ENCODE data around the gene SOS1. TPM values are rescaled to one million over a fixed set of nuclear protein-coding genes. Genes with fewer than 3 reads are reported as not detected.
"Not testable (repeated sequence)": the region's sequence is repeated elsewhere in the genome, so short reads cannot be mapped to it uniquely, and the experiment has no call there.

The SOS1 gene
- polyA plus RNA-seq, 1 donor, result 65.1 TPM

DNA sequence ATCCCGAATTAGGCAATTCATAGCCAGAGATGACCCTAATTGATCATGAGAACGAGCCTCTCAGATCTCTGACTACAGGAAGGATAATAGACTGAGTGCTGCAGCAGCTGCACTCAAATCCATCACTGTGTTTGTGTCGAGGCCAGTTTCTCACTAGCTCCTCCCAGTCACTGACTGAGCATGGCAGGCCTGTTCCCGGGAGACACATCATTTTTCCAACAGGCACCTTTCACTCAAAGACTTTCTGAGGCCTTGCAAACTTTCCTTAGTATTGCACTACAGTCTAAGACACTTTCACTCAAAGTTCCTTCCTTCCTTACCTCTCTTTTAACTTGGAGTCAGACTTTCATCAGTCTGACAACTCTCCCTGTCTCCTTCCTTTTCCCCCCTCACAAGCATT is 13.7 kb downstream of the SOS1 start:
- DNase-seq, result no peak

DNA sequence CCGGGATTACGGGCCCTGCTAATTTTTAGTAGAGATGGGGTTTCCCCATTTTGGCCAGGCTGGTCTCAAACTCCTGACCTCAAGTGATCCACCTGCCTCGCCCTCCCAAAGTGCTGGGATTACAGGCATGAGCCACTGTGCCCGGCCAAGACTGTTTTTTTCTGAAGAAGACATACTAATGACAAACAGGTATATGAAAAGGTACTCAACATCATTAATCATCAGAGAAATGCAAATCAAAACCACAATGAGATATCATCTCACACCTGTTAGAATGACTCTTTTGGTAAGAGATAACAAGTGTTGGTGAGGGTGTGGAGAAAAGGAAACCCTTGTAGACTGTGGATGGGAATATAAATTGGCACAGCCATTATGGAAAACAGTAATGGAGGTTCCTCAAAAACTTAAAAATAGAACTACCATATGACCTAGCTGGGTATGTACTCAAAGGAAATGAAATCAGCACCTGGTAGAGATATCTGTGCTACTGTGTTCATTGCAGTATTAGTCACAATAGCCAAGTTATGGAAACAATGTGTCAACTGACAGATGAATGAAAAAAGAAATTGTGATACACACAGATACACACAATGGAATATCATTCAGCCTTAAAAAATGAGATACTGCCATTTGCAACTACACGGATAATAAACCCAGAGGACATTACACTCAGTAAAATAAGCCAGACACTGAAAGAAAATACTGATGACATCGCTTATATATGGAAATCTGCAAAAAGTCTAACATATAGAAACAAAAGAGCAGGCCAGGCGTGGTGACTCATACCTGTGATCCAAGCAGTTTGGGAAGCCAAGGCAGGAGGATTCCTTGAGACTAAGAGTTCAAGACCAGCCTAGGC is 20.8 kb downstream of the SOS1 start:
- DNase-seq, result no peak

DNA sequence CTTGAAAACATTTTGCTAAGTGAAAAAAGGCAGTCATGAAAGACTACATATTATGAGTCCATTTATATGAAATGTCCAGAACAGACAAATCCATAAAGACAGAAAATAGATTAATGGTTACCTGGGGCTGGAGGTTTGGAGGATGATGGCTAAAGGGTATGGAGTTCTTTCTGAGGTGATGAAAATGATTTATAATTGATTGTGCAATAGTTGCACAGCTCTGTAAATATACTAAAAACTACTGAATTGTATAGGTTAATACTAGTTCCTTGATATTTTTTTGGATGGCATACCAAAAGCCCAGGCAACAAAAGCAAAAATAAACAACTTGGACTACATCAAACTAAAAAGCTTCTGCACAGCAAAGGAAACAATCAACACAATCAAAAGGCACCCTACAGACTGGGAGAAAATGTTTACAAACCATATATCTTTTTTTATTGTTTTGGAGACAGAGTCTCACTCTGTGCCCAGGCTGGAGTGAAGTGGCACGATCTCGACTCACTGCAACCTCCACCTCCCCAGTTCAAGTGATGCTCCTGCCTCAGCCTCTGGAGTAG is 21.5 kb downstream of the SOS1 start:
- DNase-seq, result no peak

DNA sequence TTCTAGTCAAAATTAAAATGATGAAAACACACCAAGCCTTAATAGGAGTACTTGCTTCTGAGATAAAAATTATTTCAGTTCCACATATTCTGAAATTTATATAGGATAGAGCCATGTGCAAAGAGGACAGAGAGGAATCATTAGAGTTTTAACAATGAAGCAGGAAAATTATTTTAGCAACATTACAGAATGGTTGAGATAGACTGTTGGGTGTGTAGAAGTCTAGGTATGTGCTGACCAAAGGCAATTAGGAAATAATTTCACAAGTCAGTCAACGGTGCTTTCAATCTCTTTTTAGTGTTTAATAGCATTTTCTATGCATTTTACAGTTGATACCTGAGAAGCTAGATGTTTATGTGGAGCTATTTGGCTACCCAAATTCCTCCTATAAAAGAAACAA is 25.2 kb downstream of the SOS1 start:
- DNase-seq, result no peak

DNA sequence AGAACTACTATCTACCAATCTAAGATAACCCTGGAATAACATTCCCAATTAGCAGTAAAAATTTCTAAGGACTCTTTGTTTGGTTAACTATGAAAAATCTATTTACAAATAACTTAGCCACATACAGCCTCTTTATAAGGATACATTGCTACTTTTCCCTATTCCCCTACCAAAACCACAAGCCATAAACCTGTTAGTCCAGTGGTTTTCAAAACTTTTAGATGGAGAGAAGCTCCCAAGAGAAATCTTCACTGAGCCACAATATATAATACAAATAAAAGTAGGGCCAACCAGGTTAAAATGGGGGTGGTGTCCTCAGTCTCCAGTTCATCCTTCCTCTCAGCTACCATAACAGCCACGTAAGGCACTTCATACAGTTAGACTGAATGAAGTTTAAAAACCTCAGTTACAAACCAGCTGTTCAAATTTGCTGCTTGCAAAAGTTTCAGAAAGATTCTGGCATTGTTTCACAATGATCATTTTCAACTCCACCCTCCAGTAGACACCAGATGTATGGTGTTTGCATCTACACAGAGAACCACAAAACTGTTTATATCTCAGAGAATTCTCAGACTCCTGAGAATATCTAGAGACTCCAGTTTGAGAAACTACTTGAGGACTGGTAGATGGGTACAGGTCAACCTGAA is 26.0 kb downstream of the SOS1 start:
- no peak for DNase-seq

DNA sequence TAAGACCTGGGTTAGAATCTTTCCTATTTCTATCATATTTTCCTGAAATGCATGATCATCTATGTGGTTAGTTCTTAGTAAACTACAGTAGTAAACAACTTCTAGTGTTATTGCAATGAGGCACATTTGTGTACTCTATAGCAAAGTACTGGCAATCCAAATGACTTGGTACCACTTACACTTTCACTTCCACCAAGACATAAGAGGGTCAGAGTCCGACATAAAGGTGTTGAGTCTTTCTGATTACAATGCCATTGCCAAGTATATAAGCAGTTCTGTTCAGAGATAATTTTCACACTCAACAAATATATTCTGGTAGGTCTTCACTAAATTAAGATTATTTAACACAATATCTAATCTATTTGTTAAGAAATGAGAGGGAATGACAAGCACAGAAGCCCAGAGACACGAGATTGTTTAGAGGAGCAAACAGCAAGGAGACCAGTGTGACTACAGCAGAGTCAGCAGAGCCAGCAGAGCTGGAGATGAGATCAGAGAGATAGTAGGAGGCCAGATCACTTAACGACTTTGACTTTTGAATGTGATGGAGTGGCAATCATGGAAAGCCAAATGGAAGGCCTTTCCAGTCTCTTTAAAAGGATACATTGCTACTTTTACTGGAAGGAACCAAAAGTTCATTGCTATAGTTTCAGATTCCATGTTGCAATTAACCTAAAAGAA is 27.5 kb downstream of the SOS1 start:
- no peak for DNase-seq

DNA sequence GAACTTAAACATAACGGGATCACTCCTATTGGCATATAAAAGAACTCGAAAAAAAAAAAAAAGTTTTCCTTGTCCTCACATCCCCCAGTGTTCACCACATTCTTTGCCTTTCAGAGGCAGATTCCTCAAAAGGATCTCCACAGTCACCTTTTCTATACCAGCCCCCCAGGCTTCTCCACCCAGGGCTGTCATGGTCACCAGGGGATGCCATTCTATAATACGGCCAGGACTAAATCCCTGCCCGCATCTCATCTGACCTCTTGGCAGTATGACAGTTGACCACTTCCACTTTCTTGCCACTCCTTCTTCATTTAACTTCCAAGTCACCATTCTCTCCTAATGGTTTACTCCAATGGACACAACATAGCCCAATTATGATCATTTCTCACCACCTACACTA is 29.3 kb downstream of the SOS1 start:
- DNase-seq, result no peak

DNA sequence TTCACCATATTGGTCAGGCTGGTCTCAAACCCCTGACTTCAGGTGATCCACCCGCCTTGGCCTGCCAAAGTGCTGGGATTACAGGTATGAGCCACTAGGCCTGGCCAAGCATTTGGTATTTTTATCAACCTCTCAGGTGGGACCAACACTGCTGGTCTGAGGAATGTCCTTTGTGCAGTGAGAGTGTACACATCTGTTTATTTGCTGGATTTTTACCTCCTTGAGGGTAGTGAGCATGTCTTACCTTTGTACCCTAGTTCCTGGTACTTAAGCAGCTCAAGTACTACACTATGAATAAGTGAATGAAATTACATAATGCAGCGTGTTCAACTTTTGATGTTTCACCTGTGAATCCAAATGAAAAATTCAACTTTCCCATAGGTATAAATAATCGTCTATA is 29.8 kb downstream of the SOS1 start:
- no peak for DNase-seq

DNA sequence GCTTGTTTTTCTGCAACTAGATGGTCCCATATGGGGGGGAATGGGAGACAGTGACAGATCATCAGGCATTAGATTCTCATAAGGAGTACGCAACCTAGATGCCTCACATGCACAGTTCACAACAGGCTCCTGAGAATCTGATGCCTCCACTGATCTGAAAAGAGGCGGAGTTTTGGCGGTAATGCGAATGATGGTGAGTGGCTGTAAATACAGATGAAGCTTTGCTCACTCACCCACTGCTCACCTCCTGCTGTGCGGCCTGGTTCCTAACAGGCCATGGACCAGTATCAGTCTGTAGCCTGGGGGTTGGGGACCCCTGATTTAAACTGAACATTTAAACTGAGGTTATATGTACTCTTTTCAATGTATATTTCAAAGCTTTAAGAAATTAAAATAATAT is 40.7 kb downstream of the SOS1 start:
- no peak for DNase-seq

DNA sequence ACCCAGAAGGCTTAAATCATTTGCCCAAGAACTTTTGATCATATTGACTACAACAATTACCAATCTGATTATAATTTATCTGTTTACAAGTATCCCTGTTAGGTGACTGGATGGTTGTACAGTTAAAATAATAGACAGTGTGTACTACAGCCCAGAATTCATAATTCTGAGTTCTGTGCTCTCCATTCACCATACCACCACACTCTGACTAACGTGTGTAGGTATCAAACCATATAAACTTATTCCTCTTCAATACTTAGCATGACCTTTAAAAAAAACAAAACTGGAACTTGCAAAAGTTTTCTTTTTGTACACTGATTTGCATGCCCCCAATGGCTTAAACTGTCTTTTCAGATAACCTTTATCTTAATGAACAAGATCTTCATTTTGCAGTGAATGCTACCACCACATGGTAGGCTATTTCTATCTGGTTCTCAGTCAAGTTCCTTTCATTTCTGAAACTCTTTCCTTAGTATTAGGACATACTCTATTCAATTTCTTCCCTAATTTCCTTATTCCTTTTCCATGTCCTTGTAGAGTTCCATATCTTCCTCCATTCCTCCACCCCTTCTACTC is 50.9 kb downstream of the SOS1 start:
- DNase-seq, result no peak

DNA sequence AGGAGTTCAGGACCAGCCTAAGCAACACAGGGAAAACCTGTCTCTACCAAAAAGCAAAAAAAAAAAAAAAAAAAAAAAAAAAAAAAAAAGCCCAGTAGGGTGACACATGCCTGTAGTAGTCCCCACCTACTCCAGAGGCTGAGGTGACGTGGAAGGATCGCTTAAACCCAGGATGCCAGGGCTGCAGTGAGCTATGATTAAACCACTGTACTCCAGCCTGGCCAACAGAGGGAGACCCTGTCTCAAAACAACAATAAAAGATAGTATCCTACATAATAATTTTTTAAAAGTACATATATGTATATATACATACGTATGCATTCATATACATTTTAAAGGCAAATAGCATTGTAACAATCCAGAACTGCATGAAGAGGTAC is 51.7 kb downstream of the SOS1 start:
- DNase-seq, result no peak

DNA sequence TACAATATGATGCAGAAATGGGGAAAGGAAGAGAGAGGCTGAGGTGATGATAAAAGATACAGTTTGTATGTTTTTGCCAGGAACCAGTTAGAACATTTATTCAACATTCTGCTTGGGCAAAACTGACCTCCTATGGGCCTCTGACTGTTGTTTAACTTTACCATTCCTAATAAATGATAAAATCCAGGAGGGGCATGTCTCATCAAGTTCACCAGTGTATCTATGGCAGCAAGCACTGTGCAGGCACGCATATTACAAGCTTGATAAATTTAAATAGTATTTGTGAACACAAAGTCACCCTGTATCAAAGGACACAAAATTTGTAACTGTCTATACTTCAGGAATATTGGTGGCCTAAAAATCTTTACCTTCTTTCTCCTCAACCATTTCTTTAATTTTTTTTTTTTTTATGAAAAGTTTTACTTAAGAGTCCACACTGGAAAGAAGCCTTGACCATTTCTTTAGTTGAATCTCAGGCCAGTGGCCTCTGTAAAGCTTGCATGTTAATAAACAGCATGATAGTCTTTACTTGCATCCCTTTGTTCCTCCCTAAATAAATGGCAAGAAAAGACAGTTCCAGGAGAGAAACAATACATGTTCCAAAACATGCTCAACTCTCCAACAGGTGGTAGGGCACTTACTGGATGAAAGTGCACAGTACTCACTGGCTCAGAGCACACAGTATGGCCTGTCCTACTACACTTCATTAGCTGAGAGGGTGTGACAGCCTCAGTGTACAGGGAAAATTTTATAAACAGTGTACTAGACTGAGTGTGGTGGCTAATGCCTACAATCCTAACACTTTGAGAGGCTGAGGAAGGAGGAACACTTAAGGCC is 52.3 kb downstream of the SOS1 start:
- DNase-seq, result no peak

DNA sequence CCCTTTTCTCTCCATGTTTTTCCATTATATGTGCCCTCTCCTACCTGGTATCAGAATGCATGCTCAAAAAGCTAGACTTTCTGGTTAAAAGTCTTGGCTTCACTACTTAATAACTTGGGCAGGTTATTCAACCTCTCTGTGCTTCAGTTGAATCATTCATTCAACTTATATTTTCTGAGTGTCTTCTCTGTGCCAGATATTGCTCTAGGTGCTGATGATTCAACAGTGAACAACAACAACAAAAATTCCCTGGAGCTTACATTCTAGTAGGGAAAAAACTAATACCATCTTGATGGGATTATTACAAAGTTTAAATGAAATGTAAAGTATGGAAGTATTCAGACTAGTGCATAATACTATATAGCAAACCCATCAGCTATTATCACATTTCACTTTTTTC is 55.2 kb downstream of the SOS1 start:
- no peak for DNase-seq

DNA sequence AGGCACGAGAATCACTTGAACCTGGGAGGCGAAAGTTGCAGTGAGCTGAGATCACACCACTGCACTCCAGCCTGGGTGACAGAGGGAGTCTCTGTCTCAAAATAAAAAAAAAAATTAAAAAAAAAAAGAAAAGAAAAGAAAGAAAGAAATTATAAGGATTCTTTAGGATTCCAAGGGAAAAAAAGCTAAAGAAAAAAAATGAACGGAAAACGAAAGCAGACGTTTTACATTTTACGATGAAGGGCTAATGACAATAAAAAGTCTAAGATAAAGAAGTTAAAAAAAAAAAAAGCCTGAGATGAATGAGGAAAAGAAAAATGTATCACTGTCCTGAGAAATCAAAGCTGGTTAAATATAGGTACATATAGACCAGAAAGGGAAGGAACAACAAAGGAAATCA is 58.5 kb downstream of the SOS1 start:
- no peak for DNase-seq

DNA sequence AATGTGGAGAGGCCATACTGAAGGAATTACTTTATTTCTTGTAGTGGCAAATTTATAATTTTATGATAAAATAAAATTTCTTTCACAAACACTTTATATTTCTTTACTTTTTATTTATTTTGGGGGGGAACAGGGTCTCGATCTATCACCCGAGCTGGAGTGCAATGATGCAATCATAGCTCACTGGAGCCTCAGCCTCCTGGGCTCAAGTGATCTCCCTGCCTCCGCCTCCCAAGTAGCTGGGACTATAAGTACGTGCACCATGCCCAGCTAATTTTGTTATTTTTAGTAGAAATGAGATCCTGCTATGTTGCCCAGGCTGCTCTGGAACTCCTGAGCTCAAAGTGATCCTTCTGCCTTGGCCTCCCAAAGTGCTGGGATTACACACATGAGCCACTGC is 59.6 kb downstream of the SOS1 start:
- no peak for DNase-seq

DNA sequence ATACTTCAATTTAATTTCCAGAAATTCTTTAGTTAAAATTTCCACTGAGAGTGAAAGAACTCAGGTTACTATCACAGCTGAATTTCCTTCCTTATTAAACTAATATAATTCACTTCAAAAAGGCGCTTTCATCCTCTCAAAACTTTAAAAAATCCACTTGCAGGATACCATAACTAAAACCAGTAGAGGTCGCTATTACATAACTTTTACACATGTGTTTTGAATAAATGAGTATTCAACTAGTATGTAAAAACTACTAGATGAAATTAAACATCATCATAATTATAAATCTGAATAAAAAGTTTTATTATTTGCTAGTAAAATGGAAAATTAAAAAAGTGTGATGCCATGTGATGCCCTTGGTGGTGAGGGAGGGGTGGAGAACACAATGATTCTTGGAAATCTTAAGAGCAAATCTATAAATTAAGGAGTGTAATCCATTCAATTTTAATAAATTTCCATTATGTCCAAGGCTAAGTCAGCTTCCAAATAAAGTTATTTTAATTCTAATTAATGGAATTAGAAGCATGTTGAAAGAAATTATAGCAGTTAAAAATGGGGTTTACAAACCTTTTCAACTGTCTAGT is 61.4 kb downstream of the SOS1 start:
- peak; percentile 38 for DNase-seq

DNA sequence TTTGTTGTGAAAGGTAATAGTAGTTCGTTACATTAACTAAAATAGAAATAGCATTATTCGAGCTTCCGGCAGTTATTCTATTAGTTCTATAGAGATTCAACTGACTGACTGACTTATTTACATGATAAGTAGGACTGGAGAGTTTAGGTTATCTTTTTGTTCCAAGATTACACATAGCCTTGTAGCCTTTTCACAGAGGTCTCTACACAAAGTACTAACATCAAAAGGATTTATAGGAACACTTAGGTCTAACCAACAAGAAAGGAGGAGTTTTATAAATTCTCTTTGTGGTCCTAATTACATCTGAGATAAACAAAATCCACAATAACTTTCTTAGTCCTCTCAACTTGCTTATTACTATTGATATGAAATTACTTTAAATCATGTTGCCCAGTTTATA is 62.8 kb downstream of the SOS1 start:
- no peak for DNase-seq

DNA sequence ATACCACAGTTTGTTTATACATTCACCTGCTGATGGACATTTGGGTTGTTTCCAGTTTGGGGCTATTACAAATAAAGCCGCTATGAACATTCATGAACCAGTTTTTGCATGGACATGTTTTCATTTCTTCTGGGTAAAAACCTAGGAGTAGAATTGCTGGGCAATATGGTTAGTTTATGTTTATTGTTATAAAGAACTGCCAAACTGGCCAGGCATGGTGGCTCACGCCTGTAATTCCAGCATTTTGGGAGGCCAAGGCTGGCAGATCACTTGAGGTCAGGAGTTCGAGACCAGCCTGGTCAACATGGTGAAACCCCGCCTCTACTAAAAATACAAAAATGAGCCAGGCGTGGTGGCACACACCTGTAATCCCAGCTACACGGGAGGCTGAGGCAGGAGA is 68.2 kb downstream of the SOS1 start:
- not testable (repeated sequence) for DNase-seq

DNA sequence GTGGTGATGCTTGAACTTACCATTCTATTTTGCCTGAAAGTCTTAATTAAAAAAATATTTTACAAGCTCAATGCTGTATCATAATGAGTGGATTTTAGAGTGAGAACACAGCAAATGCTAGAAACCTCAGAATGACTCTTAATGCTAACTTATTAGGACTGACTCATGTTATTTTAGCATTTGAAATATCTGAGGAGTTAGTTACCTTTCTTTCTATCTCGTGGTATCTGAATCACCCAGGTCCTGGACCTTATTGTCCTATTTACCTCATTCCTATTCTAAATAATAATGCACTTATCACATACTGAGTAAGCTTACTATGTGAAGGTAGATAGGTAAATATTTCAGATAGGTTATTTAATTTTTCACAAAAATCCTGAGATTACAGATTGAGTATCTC is 70.7 kb downstream of the SOS1 start:
- DNase-seq, result no peak

DNA sequence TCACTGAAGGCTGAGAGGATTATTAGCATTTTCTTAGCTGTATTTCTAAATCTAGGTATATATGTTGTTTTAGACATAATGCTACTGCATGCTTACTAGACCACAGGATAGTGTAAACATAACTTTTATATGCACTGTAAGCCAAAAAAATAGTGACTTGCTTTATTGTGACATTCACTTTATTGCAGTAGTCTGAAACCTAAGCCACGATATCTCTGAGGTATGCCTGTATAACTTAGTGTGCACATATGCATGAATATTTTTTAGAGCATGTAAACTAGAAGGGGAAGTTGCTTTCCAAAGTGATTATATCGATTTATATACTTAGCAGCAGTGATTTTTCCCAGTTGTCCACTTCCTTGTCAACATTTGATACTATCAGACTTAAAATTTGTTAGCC is 81.8 kb downstream of the SOS1 start:
- no peak for DNase-seq

DNA sequence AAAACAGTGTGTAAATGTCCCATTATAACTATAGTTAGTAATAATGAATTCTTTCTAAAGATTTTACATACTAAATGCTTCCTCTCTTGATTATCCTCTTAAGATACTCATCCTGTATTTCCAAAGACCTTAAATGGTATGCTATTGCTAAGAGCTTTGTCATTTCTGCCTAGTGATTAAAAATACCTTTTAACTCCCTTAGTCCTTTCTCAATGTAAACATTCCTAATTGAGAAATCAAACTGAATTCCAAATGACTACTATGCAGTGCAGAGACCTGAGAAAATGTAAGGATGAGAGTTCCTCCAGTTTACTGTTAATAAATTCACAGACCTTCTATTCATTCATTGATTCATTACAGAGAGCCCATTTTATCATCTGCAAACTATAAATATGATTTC is 86.9 kb downstream of the SOS1 start:
- no peak for DNase-seq
